OCI-LY7 (cell line): ENCODE data around the gene PRKG1.

Experiments
- EZH2phosphoT487 ChIP-seq: fragments of 200-600 bp; sonication (generic); IDR thresholded peaks from 2 replicates; pipeline ENCODE4 v1.6.1; 2018; ENCODE audit warnings: low read depth, borderline replicate concordance, mild to moderate bottlenecking, mixed run types, antibody characterized with exemption, low read length, moderate library complexity, mixed read lengths
- TF ChIP-seq, protein P1 (sequence below): fragments of 200-600 bp; sonication (generic); conservative IDR thresholded peaks from 2 replicates; pipeline ENCODE4 v1.5.1; 2014; ENCODE audit warnings: mild to moderate bottlenecking, antibody characterized with exemption, low read length, moderate library complexity, mixed read lengths

- TF ChIP-seq, protein P1, sequence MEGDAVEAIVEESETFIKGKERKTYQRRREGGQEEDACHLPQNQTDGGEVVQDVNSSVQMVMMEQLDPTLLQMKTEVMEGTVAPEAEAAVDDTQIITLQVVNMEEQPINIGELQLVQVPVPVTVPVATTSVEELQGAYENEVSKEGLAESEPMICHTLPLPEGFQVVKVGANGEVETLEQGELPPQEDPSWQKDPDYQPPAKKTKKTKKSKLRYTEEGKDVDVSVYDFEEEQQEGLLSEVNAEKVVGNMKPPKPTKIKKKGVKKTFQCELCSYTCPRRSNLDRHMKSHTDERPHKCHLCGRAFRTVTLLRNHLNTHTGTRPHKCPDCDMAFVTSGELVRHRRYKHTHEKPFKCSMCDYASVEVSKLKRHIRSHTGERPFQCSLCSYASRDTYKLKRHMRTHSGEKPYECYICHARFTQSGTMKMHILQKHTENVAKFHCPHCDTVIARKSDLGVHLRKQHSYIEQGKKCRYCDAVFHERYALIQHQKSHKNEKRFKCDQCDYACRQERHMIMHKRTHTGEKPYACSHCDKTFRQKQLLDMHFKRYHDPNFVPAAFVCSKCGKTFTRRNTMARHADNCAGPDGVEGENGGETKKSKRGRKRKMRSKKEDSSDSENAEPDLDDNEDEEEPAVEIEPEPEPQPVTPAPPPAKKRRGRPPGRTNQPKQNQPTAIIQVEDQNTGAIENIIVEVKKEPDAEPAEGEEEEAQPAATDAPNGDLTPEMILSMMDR: no peak
- TF ChIP-seq EZH2phosphoT487: no peak
These were observed 247.0 kb downstream of the PRKG1 start for GRCh38 chr10:51321300-51321699.
